Activated CD4-positive, alpha-beta memory T cell treated with anti-CD3 and anti-CD28 coated beads for 36 hours (primary cell): ENCODE data around the gene PLA2G5. TPM values are rescaled to one million over a fixed set of nuclear protein-coding genes. Genes with fewer than 3 reads are reported as not detected.

ENCODE experiments used
- total RNA-seq, 2 experiments: library from RNA; stranded (reverse); gene quantifications; one replicate each; pipeline ENCODE4 v1.2.3, GENCODE V29; 2021

PLA2G5 gene
- total RNA-seq, 2 experiments from 2014 or later = not detected

Other genes with a start within 250 kb of the PLA2G5 start
- gene OTUD3, start 187.8 kb upstream of the PLA2G5 start, total RNA-seq = 1 to 10 TPM; 6.9 to 8.4 TPM
- gene PLA2G2E, start 146.6 kb upstream of the PLA2G5 start, total RNA-seq = not detected
- not detected for gene PLA2G2A, start 90.6 kb upstream of the PLA2G5 start, total RNA-seq
- under 1 TPM in 1 of 2 experiments, not detected in 1; 0.07 TPM for gene PLA2G2D, start 49.3 kb downstream of the PLA2G5 start, total RNA-seq
- gene PLA2G2F, start 69.1 kb downstream of the PLA2G5 start, total RNA-seq = not detected
- under 1 TPM; 0.53 to 0.55 TPM for gene UBXN10, start 115.9 kb downstream of the PLA2G5 start, total RNA-seq
- under 1 TPM; 0.43 to 0.44 TPM for gene PLA2G2C, start 116.3 kb downstream of the PLA2G5 start, total RNA-seq
- gene VWA5B1, start 220.7 kb downstream of the PLA2G5 start, total RNA-seq = not detected